SK-N-SH (cell line): ENCODE data around the gene FCER1G. TPM values are rescaled to one million over a fixed set of nuclear protein-coding genes. Genes with fewer than 3 reads are reported as not detected.
A peak's percentile ranks its signal among the peaks of the same experiment; 100 is the strongest.

Source experiments
- CTCF ChIA-PET: fragments of 300-600, 350-600 bp; formaldehyde crosslinking; extraction: SDS; loops from one replicate; lab custom pipeline; 2021; lab: Yijun Ruan, JAX
- POLR2A ChIA-PET: fragments of 350-600 bp; sonication (Branson Sonifier 250); formaldehyde crosslinking; extraction: SDS; loops from one replicate; lab custom pipeline; 2020; ENCODE audit warnings: antibody characterized with exemption, inconsistent platforms; lab: Yijun Ruan, JAX
- DNase-seq: peaks from one replicate; pipeline ENCODE4 v3.0.0; 2012
- H2AFZ ChIP-seq: fragments of 200-600 bp; sonication (generic); 2 replicates; pipeline ENCODE4 v1.8.1; 2016; ENCODE audit warnings: antibody characterized with exemption, mild to moderate bottlenecking, low read depth
- H3F3A ChIP-seq: fragments of 200-600 bp; sonication (generic); replicated peaks from 2 replicates; pipeline ENCODE3; 2016; ENCODE audit warnings: antibody characterized with exemption, mild to moderate bottlenecking; ENCODE audit not compliant: insufficient read depth
- H3K27ac ChIP-seq, 2 experiments: fragments of 200-500 bp in 1 of 2; fragments of 200-600 bp in 1 of 2; sonication (Bioruptor generic) in 1 of 2; sonication (generic), shearing (Covaris generic) in 1 of 2; 2 replicates each; pipeline versions ENCODE4 v1.5.1 to v1.6.1; 2014 to 2016; ENCODE audit warnings: low read depth in 2 of 2, inconsistent platforms in 1 of 2, low read length in 1 of 2, mild to moderate bottlenecking in 1 of 2, mixed read lengths in 1 of 2
- H3K27me3 ChIP-seq: fragments of 200-600 bp; sonication (generic), shearing (Covaris generic); 2 replicates; pipeline ENCODE4 v1.6.1; 2016; ENCODE audit warnings: mixed run types; ENCODE audit not compliant: insufficient read depth
- H3K36me3 ChIP-seq, 2 experiments: fragments of 200-500 bp in 1 of 2; fragments of 200-600 bp in 1 of 2; sonication (Bioruptor generic) in 1 of 2; sonication (generic) in 1 of 2; replicated peaks in 1 of 2; 2 replicates each; pipeline versions ENCODE3 to v1.5.1; 2014 to 2016; ENCODE audit warnings: low read length in 1 of 2, mild to moderate bottlenecking in 1 of 2; ENCODE audit not compliant: insufficient read depth in 2 of 2, control insufficient read depth in 1 of 2
- H3K4me1 ChIP-seq, 2 experiments: fragments of 200-500 bp in 1 of 2; fragments of 200-600 bp in 1 of 2; sonication (Bioruptor generic) in 1 of 2; sonication (generic), shearing (Covaris generic) in 1 of 2; 2 replicates each; pipeline versions ENCODE4 v1.5.1 to v1.6.1; 2014 to 2016; ENCODE audit warnings: low read depth in 1 of 2, low read length in 1 of 2, mixed run types in 1 of 2; ENCODE audit not compliant: insufficient read depth in 2 of 2, control insufficient read depth in 1 of 2
- H3K4me2 ChIP-seq: fragments of 200-600 bp; sonication (generic), shearing (Covaris generic); 2 replicates; pipeline ENCODE4 v1.6.1; 2017; ENCODE audit warnings: mixed run types
- H3K4me3 ChIP-seq, 2 experiments: fragments of 200-500 bp in 1 of 2; fragments of 200-600 bp in 1 of 2; sonication (Bioruptor generic) in 1 of 2; sonication (generic), shearing (Covaris generic) in 1 of 2; 2 replicates each; pipeline versions ENCODE4 v1.5.1 to v1.8.1; 2014 to 2016; ENCODE audit warnings: low read depth in 2 of 2, inconsistent platforms in 1 of 2, low read length in 1 of 2, mild to moderate bottlenecking in 1 of 2, mixed read lengths in 1 of 2, moderate library complexity in 1 of 2
- H3K79me2 ChIP-seq: fragments of 200-600 bp; sonication (generic); 2 replicates; pipeline ENCODE4 v1.8.1; 2017; ENCODE audit warnings: mild to moderate bottlenecking; ENCODE audit not compliant: insufficient read depth
- H3K9ac ChIP-seq: fragments of 200-600 bp; sonication (generic); 2 replicates; pipeline ENCODE4 v1.6.1; 2017; ENCODE audit warnings: mixed run types
- H3K9me2 ChIP-seq: fragments of 200-600 bp; sonication (generic); 2 replicates; pipeline ENCODE4 v1.6.1; 2017; ENCODE audit warnings: mixed run types
- H3K9me3 ChIP-seq: fragments of 200-600 bp; sonication (generic); 2 replicates; pipeline ENCODE4 v1.6.1; 2017; ENCODE audit warnings: mixed run types, mild to moderate bottlenecking, moderate library complexity
- H4K20me1 ChIP-seq: fragments of 200-600 bp; sonication (generic); 2 replicates; pipeline ENCODE4 v1.6.1; 2017; ENCODE audit warnings: mild to moderate bottlenecking, mixed run types; ENCODE audit not compliant: insufficient read depth
- ELF1 ChIP-seq: IDR thresholded peaks from 2 replicates; pipeline ENCODE4 v1.4.0; 2012
- EP300 ChIP-seq, 2 experiments: IDR thresholded peaks; 2 replicates each; pipeline versions ENCODE4 v1.4.0 to v1.6.1; 2012; ENCODE audit warnings: borderline replicate concordance in 1 of 2, low read depth in 1 of 2, low read length in 1 of 2
- FOSL2 ChIP-seq: IDR thresholded peaks from 2 replicates; pipeline ENCODE4 v1.4.0; 2012; ENCODE audit warnings: low read depth, mild to moderate bottlenecking, moderate library complexity, borderline replicate concordance
- FOXJ3 ChIP-seq: sonication (generic); formaldehyde crosslinking; IDR thresholded peaks from 2 replicates; pipeline ENCODE4 v1.5.1; 2020; ENCODE audit warnings: mild to moderate bottlenecking, missing genetic modification reagents
- GATA2 ChIP-seq: sonication (generic); formaldehyde crosslinking; IDR thresholded peaks from 2 replicates; pipeline ENCODE4 v1.5.0; 2020; ENCODE audit warnings: mild to moderate bottlenecking, missing genetic modification reagents
- MXI1 ChIP-seq: IDR thresholded peaks from 2 replicates; pipeline ENCODE4 v1.6.1; 2012; ENCODE audit warnings: mild to moderate bottlenecking, low read depth, low read length, improper control_type of control experiment
- SIN3A ChIP-seq: IDR thresholded peaks from 2 replicates; pipeline ENCODE4 v1.6.1; 2012; ENCODE audit warnings: low read depth, mild to moderate bottlenecking, low read length, moderate library complexity, borderline replicate concordance
- USF2 ChIP-seq: fragments of 150-350 bp; IDR thresholded peaks from 2 replicates; pipeline ENCODE4 v1.6.1; 2017; ENCODE audit warnings: antibody characterized with exemption, low read length, low read depth, borderline replicate concordance
- YY1 ChIP-seq: IDR thresholded peaks from 2 replicates; pipeline ENCODE4 v1.4.0; 2012; ENCODE audit warnings: low read depth, mild to moderate bottlenecking
- WGBS: methylation state at CpG from one replicate; pipeline ENCODE4 v1.1.6; 2017; ENCODE audit warnings: low lambda C conversion rate; 5-methylcytosine and 5-hydroxymethylcytosine counted together
- polyA plus RNA-seq, 3 experiments: library from polyadenylated mRNA; depleted of rRNA; stranded (reverse); fragments of >200 nt; gene quantifications; 2 replicates each; pipeline ENCODE4 v1.2.3, GENCODE V29; 2012
- TF ChIP-seq, protein P1 (sequence below): fragments of 200-600 bp; sonication (generic); IDR thresholded peaks from 2 replicates; pipeline ENCODE4 v1.6.1; 2017; ENCODE audit warnings: antibody characterized with exemption, mild to moderate bottlenecking, moderate library complexity
- TF ChIP-seq, protein P2 (sequence below): IDR thresholded peaks from 2 replicates; pipeline ENCODE4; 2012
- TF ChIP-seq, protein P3 (sequence below): IDR thresholded peaks from 2 replicates; pipeline ENCODE4 v1.4.0; 2012; ENCODE audit warnings: low read depth, borderline replicate concordance
- TF ChIP-seq, protein P4 (sequence below): fragments of 150-350 bp; IDR thresholded peaks from 2 replicates; pipeline ENCODE4 v1.6.1; 2016; ENCODE audit warnings: mild to moderate bottlenecking, low read depth, low read length

The FCER1G gene
- polyA plus RNA-seq, 1 of the 3 experiments (the other 2 are of a cell fraction): 0.61 TPM

DNA sequence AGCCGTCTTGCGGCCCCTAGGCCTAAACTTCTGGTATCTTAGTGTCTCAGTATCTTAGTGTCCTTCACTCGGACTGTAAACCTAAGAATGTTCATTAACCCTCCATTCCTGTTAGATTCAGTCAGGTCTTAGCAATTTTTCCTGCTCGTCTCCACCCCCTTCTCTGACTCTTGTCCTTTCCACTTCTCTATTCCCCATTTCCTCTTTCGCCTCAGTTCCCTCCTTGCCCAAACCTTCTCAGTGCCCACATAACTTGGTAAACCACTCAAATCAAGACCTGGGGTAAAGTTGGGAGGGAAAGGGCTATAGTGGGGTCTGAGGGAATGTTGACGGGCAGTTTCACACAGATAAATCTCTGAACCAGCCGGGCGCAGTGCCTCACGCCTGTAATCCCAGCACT is 726 bp upstream of the FCER1G start:
- POLR2A ChIA-PET: no interaction called here
- no peaks in the 10 kb centered on the region for H4K20me1 ChIP-seq
- TF ChIP-seq, protein P1, sequence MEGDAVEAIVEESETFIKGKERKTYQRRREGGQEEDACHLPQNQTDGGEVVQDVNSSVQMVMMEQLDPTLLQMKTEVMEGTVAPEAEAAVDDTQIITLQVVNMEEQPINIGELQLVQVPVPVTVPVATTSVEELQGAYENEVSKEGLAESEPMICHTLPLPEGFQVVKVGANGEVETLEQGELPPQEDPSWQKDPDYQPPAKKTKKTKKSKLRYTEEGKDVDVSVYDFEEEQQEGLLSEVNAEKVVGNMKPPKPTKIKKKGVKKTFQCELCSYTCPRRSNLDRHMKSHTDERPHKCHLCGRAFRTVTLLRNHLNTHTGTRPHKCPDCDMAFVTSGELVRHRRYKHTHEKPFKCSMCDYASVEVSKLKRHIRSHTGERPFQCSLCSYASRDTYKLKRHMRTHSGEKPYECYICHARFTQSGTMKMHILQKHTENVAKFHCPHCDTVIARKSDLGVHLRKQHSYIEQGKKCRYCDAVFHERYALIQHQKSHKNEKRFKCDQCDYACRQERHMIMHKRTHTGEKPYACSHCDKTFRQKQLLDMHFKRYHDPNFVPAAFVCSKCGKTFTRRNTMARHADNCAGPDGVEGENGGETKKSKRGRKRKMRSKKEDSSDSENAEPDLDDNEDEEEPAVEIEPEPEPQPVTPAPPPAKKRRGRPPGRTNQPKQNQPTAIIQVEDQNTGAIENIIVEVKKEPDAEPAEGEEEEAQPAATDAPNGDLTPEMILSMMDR: no peak
- TF ChIP-seq FOSL2 (no peak), EP300 (IDR thresholded peaks at IDR 0.05; ENCODE audit: borderline replicate concordance in 1 of 2, low read depth in 1 of 2, low read length in 1 of 2) (no peak)
- TF ChIP-seq, protein P2, sequence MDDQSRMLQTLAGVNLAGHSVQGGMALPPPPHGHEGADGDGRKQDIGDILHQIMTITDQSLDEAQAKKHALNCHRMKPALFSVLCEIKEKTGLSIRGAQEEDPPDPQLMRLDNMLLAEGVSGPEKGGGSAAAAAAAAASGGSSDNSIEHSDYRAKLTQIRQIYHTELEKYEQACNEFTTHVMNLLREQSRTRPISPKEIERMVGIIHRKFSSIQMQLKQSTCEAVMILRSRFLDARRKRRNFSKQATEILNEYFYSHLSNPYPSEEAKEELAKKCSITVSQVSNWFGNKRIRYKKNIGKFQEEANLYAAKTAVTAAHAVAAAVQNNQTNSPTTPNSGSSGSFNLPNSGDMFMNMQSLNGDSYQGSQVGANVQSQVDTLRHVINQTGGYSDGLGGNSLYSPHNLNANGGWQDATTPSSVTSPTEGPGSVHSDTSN: no peak
- no peaks in the 10 kb centered on the region for H3K9me2 ChIP-seq
- H3K4me1 ChIP-seq: no peaks in the 10 kb centered on the region; a peak in 1 of 4 replicates
- H3K4me3 ChIP-seq: no peak overlapping the region
- H3K9me3 ChIP-seq: no peaks in the 10 kb centered on the region
- no peak overlapping the region for H3K4me2 ChIP-seq
- CTCF ChIA-PET: interaction anchor here (6.0 kb wide), 1 partner anchor 12 kb away, joined by 32 read pairs; the partner anchor contains the start of gene TOMM40L
- H3F3A ChIP-seq: peaks cover 4% of the 10 kb centered on the region
- peaks cover 44 to 51% of the 10 kb centered on the region in 2 experiments for H3K36me3 ChIP-seq
- DNase-seq: no peak
- H3K27ac ChIP-seq: no peak overlapping the region
- WGBS: 99% methylated on average over 9 of the region's 9 CpGs
- H3K9ac ChIP-seq: no peak overlapping the region
- 0 out of 2 replicates have a peak, but pooled peaks cover 4% of the 10 kb centered on the region for H3K79me2 ChIP-seq
- no peak overlapping the region for H2AFZ ChIP-seq
- H3K27me3 ChIP-seq: no peaks in the 10 kb centered on the region

DNA sequence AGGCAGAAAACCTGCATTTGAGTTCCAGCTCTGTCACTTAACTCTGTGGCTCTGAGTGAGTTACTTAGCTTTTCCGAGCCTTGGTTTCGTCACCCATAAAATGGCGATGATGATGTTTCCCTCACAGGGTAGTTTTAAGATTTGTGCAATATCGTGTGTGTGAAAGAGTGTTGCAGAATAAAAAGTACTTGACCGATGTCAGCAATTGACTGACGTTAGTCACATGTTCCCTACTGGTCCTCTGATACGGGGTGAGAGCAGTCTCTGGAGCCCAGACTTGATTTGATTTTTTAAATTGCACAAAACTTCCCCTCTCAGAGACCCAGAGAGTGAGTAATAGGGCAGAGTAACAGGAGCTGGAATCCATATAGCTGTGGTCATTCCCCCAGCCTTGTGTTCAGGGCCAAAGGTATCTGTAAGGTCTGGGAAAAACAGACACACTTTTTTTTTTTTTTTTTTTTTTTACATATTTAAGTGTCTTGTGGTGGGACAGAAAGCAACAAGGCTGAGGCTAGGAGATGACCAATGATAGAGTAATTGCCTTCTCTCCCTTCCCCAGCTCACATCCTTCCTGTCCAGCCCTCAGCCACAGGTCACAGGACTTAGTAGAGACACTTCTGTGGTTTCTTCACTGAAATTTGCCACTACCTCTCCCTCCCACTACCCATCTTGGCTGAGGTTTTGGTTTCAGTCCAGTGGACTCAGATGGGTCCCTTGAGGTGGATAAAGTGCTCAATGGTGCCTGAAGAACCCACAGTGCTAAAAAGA is 2.0 kb downstream of the FCER1G start:
- Histone ChIP-seq H4K20me1 (no peaks in the 10 kb centered on the region), H3K9me2 (no peaks in the 10 kb centered on the region), H3K4me3 (no peak overlapping the region), H3K27me3 (no peaks in the 10 kb centered on the region), H3K4me2 (no peak overlapping the region), H3K27ac (peak overlapping the region in 1 of 2 experiments; percentile 43; a peak in 2 of 4 replicates), H3K4me1 (no peaks in the 10 kb centered on the region; a peak in 1 of 4 replicates), H3K9me3 (no peaks in the 10 kb centered on the region), H2AFZ (peak overlapping the region; percentile 71; the same call in 1 of the 2 replicates), H3K9ac (peak overlapping the region; percentile 25; the same call in 1 of the 2 replicates), H3K79me2 (no peaks in the 10 kb centered on the region), H3F3A (no peaks in the 10 kb centered on the region), H3K36me3 (peaks cover 23 to 25% of the 10 kb centered on the region in 2 experiments)
- WGBS: 54% methylated on average over 6 of the region's 7 CpGs
- DNase-seq: no peak
- POLR2A ChIA-PET: interaction anchor here (1.6 kb wide), 1 partner anchor 15 kb away, joined by 4 read pairs; the partner anchor contains the start of gene NDUFS2
- TF ChIP-seq GATA2 (CRISPR knock-in tag) (no peak), FOXJ3 (CRISPR knock-in tag) (no peak), FOSL2 (no peak), YY1 (no peak), MXI1 (no peak), EP300 (IDR thresholded peaks at IDR 0.05; ENCODE audit: borderline replicate concordance in 1 of 2, low read depth in 1 of 2, low read length in 1 of 2) (no peak), ELF1 (no peak), SIN3A (no peak), USF2 (no peak)
- TF ChIP-seq, protein P3, sequence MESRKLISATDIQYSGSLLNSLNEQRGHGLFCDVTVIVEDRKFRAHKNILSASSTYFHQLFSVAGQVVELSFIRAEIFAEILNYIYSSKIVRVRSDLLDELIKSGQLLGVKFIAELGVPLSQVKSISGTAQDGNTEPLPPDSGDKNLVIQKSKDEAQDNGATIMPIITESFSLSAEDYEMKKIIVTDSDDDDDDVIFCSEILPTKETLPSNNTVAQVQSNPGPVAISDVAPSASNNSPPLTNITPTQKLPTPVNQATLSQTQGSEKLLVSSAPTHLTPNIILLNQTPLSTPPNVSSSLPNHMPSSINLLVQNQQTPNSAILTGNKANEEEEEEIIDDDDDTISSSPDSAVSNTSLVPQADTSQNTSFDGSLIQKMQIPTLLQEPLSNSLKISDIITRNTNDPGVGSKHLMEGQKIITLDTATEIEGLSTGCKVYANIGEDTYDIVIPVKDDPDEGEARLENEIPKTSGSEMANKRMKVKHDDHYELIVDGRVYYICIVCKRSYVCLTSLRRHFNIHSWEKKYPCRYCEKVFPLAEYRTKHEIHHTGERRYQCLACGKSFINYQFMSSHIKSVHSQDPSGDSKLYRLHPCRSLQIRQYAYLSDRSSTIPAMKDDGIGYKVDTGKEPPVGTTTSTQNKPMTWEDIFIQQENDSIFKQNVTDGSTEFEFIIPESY: no peak
- TF ChIP-seq, protein P2: no peak
- TF ChIP-seq, protein P4, sequence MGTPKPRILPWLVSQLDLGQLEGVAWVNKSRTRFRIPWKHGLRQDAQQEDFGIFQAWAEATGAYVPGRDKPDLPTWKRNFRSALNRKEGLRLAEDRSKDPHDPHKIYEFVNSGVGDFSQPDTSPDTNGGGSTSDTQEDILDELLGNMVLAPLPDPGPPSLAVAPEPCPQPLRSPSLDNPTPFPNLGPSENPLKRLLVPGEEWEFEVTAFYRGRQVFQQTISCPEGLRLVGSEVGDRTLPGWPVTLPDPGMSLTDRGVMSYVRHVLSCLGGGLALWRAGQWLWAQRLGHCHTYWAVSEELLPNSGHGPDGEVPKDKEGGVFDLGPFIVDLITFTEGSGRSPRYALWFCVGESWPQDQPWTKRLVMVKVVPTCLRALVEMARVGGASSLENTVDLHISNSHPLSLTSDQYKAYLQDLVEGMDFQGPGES: no peak
- CTCF ChIA-PET: interaction anchor here (1.2 to 6.0 kb wide), 5 partner anchors 9 to 165 kb away, joined by 3 to 32 read pairs (median 4); partner anchors contain the start of genes NDUFS2 and TOMM40L
